K562 (cell line): ENCODE measurements around the gene SLC10A2. TPM values are rescaled to one million over a fixed set of nuclear protein-coding genes. Genes with fewer than 3 reads are reported as not detected.

Experiments
- CLOCK ChIP-seq: fragments of 250-450 bp; sonication (Bioruptor Pico); IDR thresholded peaks from 2 replicates; pipeline ENCODE4 v1.4.0; 2020; ENCODE audit warnings: mild to moderate bottlenecking, moderate library complexity, borderline replicate concordance
- GTF2A2 ChIP-seq: IDR thresholded peaks from 2 replicates; pipeline ENCODE4 v1.6.1; 2016; ENCODE audit warnings: mild to moderate bottlenecking, missing genetic modification characterization, missing compliant biosample characterization
- TBP ChIP-seq: optimal IDR thresholded peaks from 2 replicates; pipeline ENCODE3; 2011; ENCODE audit warnings: low read depth, low read length, improper control_type of control experiment
- TCF7L2 ChIP-seq: fragments of 150-350 bp; IDR thresholded peaks from 2 replicates; pipeline ENCODE4 v1.6.1; 2016; ENCODE audit warnings: low read depth, mild to moderate bottlenecking, low read length, moderate library complexity
- ZBTB34 ChIP-seq: fragments of 250-450 bp; sonication (Bioruptor Pico); IDR thresholded peaks from 2 replicates; pipeline ENCODE4 v1.8.0; 2021; ENCODE audit warnings: mild to moderate bottlenecking, moderate library complexity
- ZBTB43 ChIP-seq: sonication (generic); formaldehyde crosslinking; IDR thresholded peaks from 2 replicates; pipeline ENCODE4 v1.8.0; 2023; ENCODE audit warnings: mild to moderate bottlenecking, missing genetic modification reagents
- ZNF583 ChIP-seq: fragments of 250-450 bp; sonication (Bioruptor Pico); IDR thresholded peaks from 2 replicates; pipeline ENCODE4 v1.4.0; 2020
- polyA plus RNA-seq, 8 experiments: library from polyadenylated mRNA; depleted of rRNA in 4 of 8; stranded (reverse) in 5 of 8; unstranded in 3 of 8; fragments of >200 nt; fragmentation: Nextera tagmentation in 2 of 8; fragmentation: Illumina TruSeq in 1 of 8; extraction: Ambion mirVana in 2 of 8; extraction: Trizol in 1 of 8; gene quantifications; 2 replicates each; pipeline versions ENCODE4 v1.2.1 to v1.2.3, GENCODE V29; 2011 to 2014; ENCODE audit warnings: inconsistent platforms in 1 of 8, missing spikeins in 1 of 8
- total RNA-seq, 7 experiments: library from RNA; depleted of rRNA in 6 of 7; stranded (reverse); fragments of >200 nt in 6 of 7; fragmentation: Illumina TruSeq in 2 of 7; extraction: Trizol in 2 of 7; gene quantifications; 2 replicates each; pipeline versions ENCODE4 v1.2.1 to v1.2.3, GENCODE V29; 2011 to 2021; ENCODE audit warnings: low replicate concordance in 1 of 7

Gene SLC10A2
- total and polyA plus RNA-seq, 9 of the 15 experiments (the other 6 are each of a cell fraction or from before 2014, with no cell fraction given) = not detected

DNA sequence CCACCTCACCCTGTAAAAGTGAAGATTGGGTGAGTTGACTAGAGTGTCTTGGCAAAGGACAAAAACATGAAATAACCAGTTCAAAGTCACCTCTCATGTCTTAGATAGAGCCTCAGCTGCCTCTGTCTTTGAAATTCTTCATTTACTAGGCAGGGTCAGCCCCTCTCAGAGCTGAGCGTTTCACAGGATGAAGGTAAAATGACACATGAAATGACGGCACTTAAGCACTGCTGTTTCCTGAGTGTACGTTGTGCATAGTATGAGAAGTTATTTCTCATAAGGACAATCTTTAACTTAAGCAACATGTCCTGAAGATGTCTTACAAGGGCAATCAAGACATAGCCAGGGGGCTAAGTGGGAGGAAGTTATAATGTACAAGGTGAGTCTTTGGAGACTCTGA is 32.3 kb upstream of the SLC10A2 start (continued):
- TF ChIP-seq ZBTB34 (CRISPR knock-in tag) (no peak), ZBTB43 (no peak), GTF2A2 (no peak), TCF7L2 (no peak), TBP (no peak), CLOCK (CRISPR knock-in tag) (no peak), ZNF583 (no peak)
